ENCODE measurements around the gene MALAT1.
"Not testable (repeated sequence)": the region's sequence is repeated elsewhere in the genome, so short reads cannot be mapped to it uniquely, and the experiment has no call there.

MALAT1 gene

DNA sequence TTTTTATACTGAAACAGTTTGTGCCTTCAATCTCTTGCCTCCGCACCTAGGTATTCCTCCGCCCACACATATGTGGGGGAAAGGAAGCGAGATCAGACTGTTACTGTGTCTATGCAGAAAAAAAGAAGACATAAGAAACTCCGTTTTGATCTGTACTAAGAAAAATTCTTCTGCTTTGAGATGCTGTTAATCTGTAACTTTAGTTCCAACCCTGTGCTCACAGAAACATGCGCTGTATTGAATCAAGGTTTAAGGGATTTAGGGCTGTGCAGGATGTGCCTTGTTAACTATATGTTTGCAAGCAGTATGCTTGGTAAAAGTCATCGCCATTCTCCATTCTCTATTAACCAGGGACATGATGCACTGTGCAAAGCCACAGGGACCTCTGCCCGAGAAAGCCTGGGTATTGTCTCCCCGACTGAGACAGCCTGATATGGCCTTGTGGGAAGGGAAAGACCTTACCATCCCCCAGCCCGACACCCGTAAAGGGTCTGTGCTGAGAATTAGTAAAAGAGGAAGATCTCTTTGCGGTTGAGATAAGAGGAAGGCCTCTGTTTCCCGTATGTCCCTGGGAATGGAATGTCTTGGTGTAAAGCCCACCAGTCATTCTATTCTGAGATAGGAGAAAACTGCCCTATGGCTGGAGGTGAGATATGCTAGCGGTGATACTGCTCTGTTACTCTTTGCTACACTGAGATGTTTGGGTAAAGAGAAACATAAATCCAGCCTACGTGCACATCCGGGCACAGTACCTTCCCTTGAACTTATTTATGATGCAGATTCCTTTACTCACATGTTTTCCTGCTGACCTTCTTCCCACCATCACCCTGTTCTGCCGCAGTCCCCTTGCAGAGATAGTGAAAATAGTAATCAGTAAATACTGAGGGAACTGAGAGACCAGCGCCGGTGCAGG, 24.1 kb downstream of the MALAT1 start:
- DNase-seq, result not testable (repeated sequence)

DNA sequence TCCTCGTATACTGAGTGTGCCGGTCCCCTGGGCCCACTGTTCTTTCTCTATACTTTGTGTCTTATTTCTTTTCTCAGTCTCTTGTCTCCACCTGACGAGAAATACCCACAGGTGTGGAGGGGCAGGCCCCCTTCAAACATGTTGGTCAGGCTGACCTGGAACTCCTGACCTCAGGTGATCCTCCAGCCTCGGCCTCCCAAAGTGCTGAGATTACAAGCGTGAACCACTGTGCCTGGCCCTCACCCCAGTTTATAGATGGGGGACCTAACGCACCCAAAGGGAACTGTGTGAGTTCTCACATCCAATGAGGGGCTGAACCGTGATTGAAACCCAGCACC, 24.8 kb downstream of the MALAT1 start:
- DNase-seq, result not testable (repeated sequence)

DNA sequence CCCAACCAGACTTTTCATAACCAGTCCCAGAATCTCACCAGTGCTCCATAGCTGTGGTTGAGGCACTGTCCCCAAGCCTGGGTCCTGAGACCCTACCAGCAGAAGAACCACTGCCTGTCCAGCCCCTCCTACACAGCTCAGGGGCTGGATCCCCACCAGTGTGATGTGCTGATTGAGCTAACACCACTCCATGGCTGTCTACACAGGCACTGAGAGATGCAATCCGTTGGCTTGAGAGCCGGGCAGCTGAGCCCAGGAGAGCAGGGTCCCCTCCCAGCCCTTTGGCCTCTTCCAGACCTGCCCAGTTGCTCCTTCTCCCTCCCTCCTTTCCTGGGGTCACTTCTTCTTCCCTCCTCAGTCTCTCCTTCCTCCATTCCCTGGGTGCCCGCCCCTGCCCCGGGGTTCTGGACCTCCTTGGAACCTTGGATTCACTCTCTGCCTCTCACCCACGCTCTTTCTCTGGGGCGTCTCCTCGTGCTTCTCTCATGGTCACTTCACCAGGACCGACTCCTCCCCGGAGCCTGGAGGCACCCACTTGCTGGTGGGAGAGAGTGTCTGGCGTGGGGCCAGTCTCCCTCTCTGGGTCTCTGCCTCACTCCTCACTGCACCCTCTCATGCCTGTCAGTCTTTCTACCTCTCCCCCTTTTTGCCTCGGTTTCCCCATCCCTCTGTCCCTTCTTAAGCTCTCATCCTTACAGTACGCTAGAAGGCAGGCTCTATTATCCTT, 25.3 kb downstream of the MALAT1 start:
- DNase-seq, result no peak

GRCh38 chr11:65524741-65525545, 26.1 kb downstream of the MALAT1 start, which contains the start of gene SCYL1:
Gene SCYL1, plus strand, starts transcription at chr11:65525083. Its CDS starts 71 bp downstream, at chr11:65525154.
- peak; percentile 90 for DNase-seq

- no peak for DNase-seq
Observed at GRCh38 chr11:65525546-65526480, 27.0 kb downstream of the MALAT1 start.

DNA sequence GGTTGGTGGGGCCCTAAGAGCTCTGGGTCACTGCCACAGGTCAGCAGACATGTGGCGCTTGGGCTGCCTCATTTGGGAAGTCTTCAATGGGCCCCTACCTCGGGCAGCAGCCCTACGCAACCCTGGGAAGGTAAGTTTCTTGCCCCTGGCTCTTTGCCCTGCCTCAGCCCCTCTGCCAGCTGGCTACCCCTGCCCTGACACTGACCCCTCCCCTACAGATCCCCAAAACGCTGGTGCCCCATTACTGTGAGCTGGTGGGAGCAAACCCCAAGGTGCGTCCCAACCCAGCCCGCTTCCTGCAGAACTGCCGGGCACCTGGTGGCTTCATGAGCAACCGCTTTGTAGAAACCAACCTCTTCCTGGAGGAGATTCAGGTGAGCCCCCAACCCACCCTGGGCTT, 27.9 kb downstream of the MALAT1 start:
- DNase-seq, result no peak

- no peak for DNase-seq
Observed at GRCh38 chr11:65528819-65529350, 30.0 kb downstream of the MALAT1 start.

- DNase-seq, result no peak
Observed at GRCh38 chr11:65529475-65530156, 30.8 kb downstream of the MALAT1 start.

GRCh38 chr11:65530157-65530496, 31.3 kb downstream of the MALAT1 start:
- DNase-seq, result no peak

GRCh38 chr11:65532388-65533064, 33.7 kb downstream of the MALAT1 start:
- DNase-seq, result no peak

GRCh38 chr11:65535102-65535501, 36.3 kb downstream of the MALAT1 start:
- DNase-seq, result no peak

DNA sequence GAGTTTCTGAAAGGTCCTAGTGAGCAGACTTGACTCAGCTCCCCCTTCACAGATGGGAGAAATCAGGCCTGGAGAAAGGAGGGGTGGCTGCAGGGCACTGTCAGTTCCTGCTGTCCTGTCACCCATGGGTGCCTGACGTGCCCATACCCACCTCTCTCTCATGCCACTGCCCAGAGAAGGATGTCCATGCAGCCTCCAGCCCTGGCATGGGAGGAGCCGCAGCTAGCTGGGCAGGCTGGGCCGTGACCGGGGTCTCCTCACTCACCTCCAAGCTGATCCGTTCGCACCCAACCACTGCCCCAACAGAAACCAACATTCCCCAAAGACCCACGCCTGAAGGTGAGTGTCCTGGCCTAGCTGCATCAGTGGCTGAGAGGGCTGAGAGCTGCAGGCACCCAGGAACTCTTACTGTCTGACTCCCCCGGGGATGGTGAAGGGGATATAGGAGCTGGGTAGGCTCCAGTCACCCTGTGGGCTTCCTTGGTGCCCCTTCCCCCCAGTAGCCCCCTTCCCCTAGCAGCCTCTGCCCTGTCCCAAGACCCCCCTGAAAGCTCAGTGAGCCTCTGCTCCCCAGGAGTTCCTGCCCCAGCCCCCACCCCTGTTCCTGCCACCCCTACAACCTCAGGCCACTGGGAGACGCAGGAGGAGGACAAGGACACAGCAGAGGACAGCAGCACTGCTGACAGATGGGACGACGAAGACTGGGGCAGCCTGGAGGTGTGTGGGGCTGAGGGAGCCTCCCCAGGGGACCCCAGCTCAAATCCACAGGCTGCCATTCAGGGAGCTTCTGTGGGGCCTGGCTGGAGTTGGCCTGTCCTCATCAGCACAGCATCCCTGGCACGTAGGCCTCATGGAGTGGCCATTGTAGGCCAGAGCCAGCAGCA, 37.8 kb downstream of the MALAT1 start:
- DNase-seq, result no peak

DNA sequence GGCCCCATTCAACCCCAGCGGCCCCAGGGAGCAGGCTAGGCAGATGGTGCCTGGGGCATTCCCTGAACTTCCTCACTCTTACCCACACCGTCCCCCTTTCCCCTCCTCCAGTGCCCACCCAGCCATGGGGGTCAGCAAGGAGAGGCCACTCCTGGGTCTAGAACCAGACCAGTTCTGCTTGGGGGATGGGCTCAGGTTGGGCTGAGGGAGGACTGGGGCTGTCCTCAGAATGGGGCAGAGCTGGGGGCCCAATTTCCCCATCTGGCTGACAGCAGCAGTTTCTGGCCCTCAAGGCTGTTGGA, 38.4 kb downstream of the MALAT1 start:
- DNase-seq, result no peak

- DNase-seq, result no peak
Observed at GRCh38 chr11:65537620-65538231, 38.9 kb downstream of the MALAT1 start.

DNA sequence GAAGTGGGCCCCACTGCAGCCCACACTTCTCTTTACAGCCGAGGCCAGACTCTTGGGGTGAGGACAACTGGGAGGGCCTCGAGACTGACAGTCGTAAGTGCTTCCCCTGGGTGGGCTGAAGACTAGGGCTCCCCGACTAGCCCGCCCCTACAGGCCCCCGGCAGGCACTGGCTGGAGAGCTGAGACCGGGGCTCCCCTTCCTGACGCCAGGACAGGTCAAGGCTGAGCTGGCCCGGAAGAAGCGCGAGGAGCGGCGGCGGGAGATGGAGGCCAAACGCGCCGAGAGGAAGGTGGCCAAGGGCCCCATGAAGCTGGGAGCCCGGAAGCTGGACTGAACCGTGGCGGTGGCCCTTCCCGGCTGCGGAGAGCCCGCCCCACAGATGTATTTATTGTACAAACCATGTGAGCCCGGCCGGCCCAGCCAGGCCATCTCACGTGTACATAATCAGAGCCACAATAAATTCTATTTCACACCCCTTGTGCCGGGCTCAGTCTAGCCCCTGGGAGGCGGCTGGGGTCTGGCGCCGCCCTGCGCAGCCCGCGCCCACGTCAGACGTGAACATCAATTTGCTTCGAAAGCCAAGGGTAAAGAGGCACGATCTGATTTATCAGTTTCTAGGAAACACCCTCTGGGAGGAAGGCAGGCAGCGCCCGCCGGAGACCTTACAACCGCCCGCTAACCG, 39.5 kb downstream of the MALAT1 start:
- no peak for DNase-seq

DNA sequence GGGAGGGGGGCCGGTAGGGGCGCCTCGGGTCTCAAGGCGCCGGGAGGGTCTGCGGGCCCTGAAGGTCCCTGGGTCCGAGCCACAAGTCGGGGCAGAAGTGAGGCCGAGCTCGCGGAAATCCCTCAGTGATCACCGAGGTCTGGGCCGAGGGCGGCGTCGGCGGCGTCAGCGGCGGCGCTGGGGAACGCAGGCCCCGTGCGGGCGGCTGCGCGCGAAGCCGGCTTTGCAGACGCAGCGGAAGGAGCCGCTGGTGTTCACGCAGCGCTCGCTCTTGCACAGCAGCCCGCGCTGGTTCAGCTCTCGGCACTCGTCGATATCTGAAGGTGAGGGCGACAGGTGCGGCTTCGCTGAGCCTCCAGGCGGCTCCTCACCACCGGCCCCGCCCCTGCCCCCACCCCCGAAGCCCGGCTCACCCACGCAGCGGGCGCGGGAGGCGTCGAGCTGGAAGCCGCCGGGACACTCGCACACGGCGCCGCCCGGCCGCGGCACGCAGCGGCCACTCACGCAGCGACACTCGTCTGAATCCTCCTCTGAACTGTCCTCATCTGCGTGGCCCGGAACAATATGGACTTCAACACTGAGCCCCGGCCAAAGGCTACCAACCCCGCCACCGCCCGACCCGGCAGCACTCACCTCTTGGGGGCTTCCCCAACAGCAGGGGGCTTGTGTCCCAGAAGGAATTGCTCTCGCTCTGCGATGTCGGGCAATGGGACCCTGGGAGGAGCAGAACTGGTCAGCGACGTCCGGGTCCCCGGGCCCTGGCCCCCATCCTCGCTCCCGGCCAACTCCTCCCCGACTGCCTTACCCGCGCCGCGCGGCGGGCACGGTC, 40.3 kb downstream of the MALAT1 start:
- no peak for DNase-seq

- peak; percentile 81 for DNase-seq
Observed at GRCh38 chr11:65539744-65540289, 41.0 kb downstream of the MALAT1 start.
